HepG2 (cell line): ENCODE measurements around the gene VPS4A. TPM values are rescaled to one million over a fixed set of nuclear protein-coding genes. Genes with fewer than 3 reads are reported as not detected.

Experiments
- ARNTL ChIP-seq: sonication (generic); formaldehyde crosslinking; IDR thresholded peaks from 2 replicates; pipeline ENCODE4 v1.4.0; 2020; ENCODE audit warnings: mild to moderate bottlenecking, missing genetic modification reagents
- CBFB ChIP-seq: sonication (generic); formaldehyde crosslinking; IDR thresholded peaks from 2 replicates; pipeline ENCODE4 v1.4.0; 2020; ENCODE audit warnings: missing genetic modification reagents
- CCAR2 ChIP-seq: fragments of 200-400 bp; formaldehyde crosslinking; optimal IDR thresholded peaks from 2 replicates; pipeline ENCODE3; 2018; ENCODE audit warnings: low read depth, mild to moderate bottlenecking, low read length, moderate library complexity
- CHD4 ChIP-seq: fragments of 200-600 bp; sonication (generic); IDR thresholded peaks from 2 replicates; pipeline ENCODE4 v1.7.0; 2017; ENCODE audit warnings: mild to moderate bottlenecking, low read length, borderline replicate concordance
- KDM6A ChIP-seq: IDR thresholded peaks from 2 replicates; pipeline ENCODE4 v1.6.1; 2016; ENCODE audit warnings: low read depth
- LBX2 ChIP-seq: sonication (generic); formaldehyde crosslinking; IDR thresholded peaks from 2 replicates; pipeline ENCODE4 v1.5.0; 2020; ENCODE audit warnings: missing genetic modification reagents, mild to moderate bottlenecking, borderline replicate concordance
- MYC ChIP-seq: sonication (generic); formaldehyde crosslinking; IDR thresholded peaks from 2 replicates; pipeline ENCODE4 v1.9.0; 2021; ENCODE audit warnings: missing genetic modification reagents, borderline replicate concordance
- NR3C1 ChIP-seq: sonication (generic); formaldehyde crosslinking; IDR thresholded peaks from 2 replicates; pipeline ENCODE4 v1.4.0; 2020; ENCODE audit warnings: missing genetic modification reagents
- RELA ChIP-seq: sonication (generic); formaldehyde crosslinking; IDR thresholded peaks from 2 replicates; pipeline ENCODE4 v1.4.0; 2020; ENCODE audit warnings: missing genetic modification reagents
- RORA ChIP-seq: sonication (generic); formaldehyde crosslinking; IDR thresholded peaks from 2 replicates; pipeline ENCODE4 v1.5.0; 2020; ENCODE audit warnings: mild to moderate bottlenecking, missing genetic modification reagents, moderate library complexity
- ZEB1 ChIP-seq: IDR thresholded peaks from 2 replicates; pipeline ENCODE4 v1.6.1; 2012; ENCODE audit warnings: mild to moderate bottlenecking, low read depth, inconsistent platforms; ENCODE audit not compliant: insufficient replicate concordance
- ZIK1 ChIP-seq: sonication (generic); formaldehyde crosslinking; IDR thresholded peaks from 2 replicates; pipeline ENCODE4 v1.5.0; 2020; ENCODE audit warnings: mild to moderate bottlenecking, low read depth, missing genetic modification reagents, borderline replicate concordance
- ZNF101 ChIP-seq: sonication (generic); formaldehyde crosslinking; IDR thresholded peaks from 2 replicates; pipeline ENCODE4 v1.4.0; 2020; ENCODE audit warnings: mild to moderate bottlenecking, low read depth, missing genetic modification reagents, borderline replicate concordance
- ZNF224 ChIP-seq: sonication (generic); formaldehyde crosslinking; IDR thresholded peaks from 2 replicates; pipeline ENCODE4 v1.5.0; 2020; ENCODE audit warnings: mild to moderate bottlenecking, missing genetic modification reagents
- ZNF367 ChIP-seq: sonication (generic); formaldehyde crosslinking; IDR thresholded peaks from 2 replicates; pipeline ENCODE4 v1.4.0; 2020; ENCODE audit warnings: missing genetic modification reagents, borderline replicate concordance
- ZNF605 ChIP-seq: sonication (generic); formaldehyde crosslinking; IDR thresholded peaks from 2 replicates; pipeline ENCODE4 v1.8.0; 2022; ENCODE audit warnings: mild to moderate bottlenecking, missing genetic modification reagents
- ZNF720 ChIP-seq: sonication (generic); formaldehyde crosslinking; IDR thresholded peaks from 2 replicates; pipeline ENCODE4 v1.4.0; 2020; ENCODE audit warnings: missing genetic modification reagents
- polyA plus RNA-seq, 8 experiments: library from polyadenylated mRNA; depleted of rRNA in 3 of 8; stranded (reverse) in 7 of 8; unstranded in 1 of 8; fragments of >200 nt; fragmentation: Illumina TruSeq in 4 of 8; extraction: Trizol in 4 of 8; gene quantifications; 2 replicates each; pipeline versions ENCODE4 v1.2.1 to v1.2.3, GENCODE V29; 2011 to 2016; ENCODE audit warnings: low read depth in 4 of 8, missing spikeins in 1 of 8, mixed read lengths in 1 of 8; ENCODE audit not compliant: insufficient read depth in 1 of 8
- total RNA-seq, 5 experiments: library from RNA; depleted of rRNA; stranded (reverse); fragments of >200 nt; fragmentation: Illumina TruSeq; extraction: Trizol; gene quantifications; 2 replicates each; pipeline ENCODE4 v1.2.3, GENCODE V29; 2016; ENCODE audit warnings: low read depth in 1 of 5
- TF ChIP-seq, protein P1 (sequence below): IDR thresholded peaks from 2 replicates; pipeline ENCODE4 v1.6.1; 2016
- TF ChIP-seq, protein P2 (sequence below): sonication (generic); formaldehyde crosslinking; IDR thresholded peaks from 2 replicates; pipeline ENCODE4 v1.4.0; 2020; ENCODE audit warnings: low read depth, mild to moderate bottlenecking, missing genetic modification reagents
- TF ChIP-seq, protein P3 (sequence below): sonication (generic); formaldehyde crosslinking; IDR thresholded peaks from 2 replicates; pipeline ENCODE4 v1.4.0; 2020; ENCODE audit warnings: missing genetic modification reagents, mild to moderate bottlenecking, borderline replicate concordance
- TF ChIP-seq, protein P4 (sequence below): sonication (generic); formaldehyde crosslinking; IDR thresholded peaks from 2 replicates; pipeline ENCODE4 v1.4.0; 2020; ENCODE audit warnings: missing genetic modification reagents

The VPS4A gene
- total and polyA plus RNA-seq, 2 of the 13 experiments (the other 11 are each of a cell fraction or from before 2014, with no cell fraction given), result 13.2 to 27.9 TPM

GRCh38 chr16:69330286-69331109 lies 19.3 kb downstream of the VPS4A start, which contains the start of gene PDF (continued):
- TF ChIP-seq ZNF605 (CRISPR knock-in tag) (peak; percentile 82; the same call in 1 of the 2 replicates), MYC (peak; percentile 89), ZNF720 (CRISPR knock-in tag) (no peak), ZIK1 (0 out of 2 replicates have a peak, but pooled peaks have one; percentile 20), NR3C1 (no peak), KDM6A (CRISPR knock-in tag) (no peak), CHD4 (no peak), CCAR2 (no peak), ARNTL (CRISPR knock-in tag) (0 out of 2 replicates have a peak, but pooled peaks have one; percentile 5), RELA (CRISPR knock-in tag) (peak; percentile 7; the same call in 1 of the 2 replicates), RORA (CRISPR knock-in tag) (no peak), ZNF224 (CRISPR knock-in tag) (no peak), ZNF367 (CRISPR knock-in tag) (no peak), ZNF101 (no peak), ZEB1 (peak; percentile 43), CBFB (peak; percentile 84), LBX2 (no peak)
- TF ChIP-seq, protein P1, sequence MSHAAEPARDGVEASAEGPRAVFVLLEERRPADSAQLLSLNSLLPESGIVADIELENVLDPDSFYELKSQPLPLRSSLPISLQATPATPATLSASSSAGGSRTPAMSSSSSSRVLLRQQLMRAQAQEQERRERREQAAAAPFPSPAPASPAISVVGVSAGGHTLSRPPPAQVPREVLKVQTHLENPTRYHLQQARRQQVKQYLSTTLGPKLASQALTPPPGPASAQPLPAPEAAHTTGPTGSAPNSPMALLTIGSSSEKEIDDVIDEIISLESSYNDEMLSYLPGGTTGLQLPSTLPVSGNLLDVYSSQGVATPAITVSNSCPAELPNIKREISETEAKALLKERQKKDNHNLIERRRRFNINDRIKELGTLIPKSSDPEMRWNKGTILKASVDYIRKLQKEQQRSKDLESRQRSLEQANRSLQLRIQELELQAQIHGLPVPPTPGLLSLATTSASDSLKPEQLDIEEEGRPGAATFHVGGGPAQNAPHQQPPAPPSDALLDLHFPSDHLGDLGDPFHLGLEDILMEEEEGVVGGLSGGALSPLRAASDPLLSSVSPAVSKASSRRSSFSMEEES, result peak; percentile 60
- TF ChIP-seq, protein P2, sequence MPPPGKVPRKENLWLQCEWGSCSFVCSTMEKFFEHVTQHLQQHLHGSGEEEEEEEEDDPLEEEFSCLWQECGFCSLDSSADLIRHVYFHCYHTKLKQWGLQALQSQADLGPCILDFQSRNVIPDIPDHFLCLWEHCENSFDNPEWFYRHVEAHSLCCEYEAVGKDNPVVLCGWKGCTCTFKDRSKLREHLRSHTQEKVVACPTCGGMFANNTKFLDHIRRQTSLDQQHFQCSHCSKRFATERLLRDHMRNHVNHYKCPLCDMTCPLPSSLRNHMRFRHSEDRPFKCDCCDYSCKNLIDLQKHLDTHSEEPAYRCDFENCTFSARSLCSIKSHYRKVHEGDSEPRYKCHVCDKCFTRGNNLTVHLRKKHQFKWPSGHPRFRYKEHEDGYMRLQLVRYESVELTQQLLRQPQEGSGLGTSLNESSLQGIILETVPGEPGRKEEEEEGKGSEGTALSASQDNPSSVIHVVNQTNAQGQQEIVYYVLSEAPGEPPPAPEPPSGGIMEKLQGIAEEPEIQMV (CRISPR knock-in tag), result peak; percentile 25; the same call in 1 of the 2 replicates
- TF ChIP-seq, protein P3, sequence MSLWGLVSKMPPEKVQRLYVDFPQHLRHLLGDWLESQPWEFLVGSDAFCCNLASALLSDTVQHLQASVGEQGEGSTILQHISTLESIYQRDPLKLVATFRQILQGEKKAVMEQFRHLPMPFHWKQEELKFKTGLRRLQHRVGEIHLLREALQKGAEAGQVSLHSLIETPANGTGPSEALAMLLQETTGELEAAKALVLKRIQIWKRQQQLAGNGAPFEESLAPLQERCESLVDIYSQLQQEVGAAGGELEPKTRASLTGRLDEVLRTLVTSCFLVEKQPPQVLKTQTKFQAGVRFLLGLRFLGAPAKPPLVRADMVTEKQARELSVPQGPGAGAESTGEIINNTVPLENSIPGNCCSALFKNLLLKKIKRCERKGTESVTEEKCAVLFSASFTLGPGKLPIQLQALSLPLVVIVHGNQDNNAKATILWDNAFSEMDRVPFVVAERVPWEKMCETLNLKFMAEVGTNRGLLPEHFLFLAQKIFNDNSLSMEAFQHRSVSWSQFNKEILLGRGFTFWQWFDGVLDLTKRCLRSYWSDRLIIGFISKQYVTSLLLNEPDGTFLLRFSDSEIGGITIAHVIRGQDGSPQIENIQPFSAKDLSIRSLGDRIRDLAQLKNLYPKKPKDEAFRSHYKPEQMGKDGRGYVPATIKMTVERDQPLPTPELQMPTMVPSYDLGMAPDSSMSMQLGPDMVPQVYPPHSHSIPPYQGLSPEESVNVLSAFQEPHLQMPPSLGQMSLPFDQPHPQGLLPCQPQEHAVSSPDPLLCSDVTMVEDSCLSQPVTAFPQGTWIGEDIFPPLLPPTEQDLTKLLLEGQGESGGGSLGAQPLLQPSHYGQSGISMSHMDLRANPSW, result peak; percentile 77; the same call in 1 of the 2 replicates
- TF ChIP-seq, protein P4, sequence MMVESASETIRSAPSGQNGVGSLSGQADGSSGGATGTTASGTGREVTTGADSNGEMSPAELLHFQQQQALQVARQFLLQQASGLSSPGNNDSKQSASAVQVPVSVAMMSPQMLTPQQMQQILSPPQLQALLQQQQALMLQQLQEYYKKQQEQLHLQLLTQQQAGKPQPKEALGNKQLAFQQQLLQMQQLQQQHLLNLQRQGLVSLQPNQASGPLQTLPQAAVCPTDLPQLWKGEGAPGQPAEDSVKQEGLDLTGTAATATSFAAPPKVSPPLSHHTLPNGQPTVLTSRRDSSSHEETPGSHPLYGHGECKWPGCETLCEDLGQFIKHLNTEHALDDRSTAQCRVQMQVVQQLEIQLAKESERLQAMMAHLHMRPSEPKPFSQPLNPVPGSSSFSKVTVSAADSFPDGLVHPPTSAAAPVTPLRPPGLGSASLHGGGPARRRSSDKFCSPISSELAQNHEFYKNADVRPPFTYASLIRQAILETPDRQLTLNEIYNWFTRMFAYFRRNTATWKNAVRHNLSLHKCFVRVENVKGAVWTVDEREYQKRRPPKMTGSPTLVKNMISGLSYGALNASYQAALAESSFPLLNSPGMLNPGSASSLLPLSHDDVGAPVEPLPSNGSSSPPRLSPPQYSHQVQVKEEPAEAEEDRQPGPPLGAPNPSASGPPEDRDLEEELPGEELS (CRISPR knock-in tag), result peak; percentile 73; the same call in 1 of the 2 replicates
